NCI-H2107 treated with DMSO at 0.1 percent for 48 hours (cell line): Measurements from ENCODE around the gene FFAR1.

Source experiments
- DNase-seq: peaks from one replicate; lab custom pipeline; 2025; ENCODE audit not compliant: unreplicated experiment; lab: John Stamatoyannopoulos, UW

The FFAR1 gene

DNA sequence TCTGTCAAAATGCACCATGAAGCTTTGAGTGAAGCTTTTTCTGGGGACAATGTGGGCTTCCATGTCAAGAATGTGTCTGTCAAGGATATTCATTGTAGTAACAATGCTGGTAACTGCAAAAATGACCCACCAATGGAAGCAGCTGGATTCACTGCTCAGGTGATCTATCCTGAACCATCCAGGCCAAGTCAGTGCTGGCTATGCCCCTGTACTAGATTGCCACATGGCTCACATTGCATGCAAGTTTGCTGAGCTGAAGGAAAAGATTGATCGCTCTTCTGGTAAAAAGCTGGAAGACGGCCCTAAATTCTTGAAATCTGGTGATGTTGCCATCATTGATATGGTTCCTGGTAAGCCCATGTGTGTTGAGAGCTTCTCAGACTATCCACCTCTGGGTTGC lies 35.8 kb downstream of the FFAR1 start:
- no peak for DNase-seq

- DNase-seq, result no peak
These were observed 40.8 kb downstream of the FFAR1 start for GRCh38 chr19:35388277-35389054.

GRCh38 chr19:35389192-35389861 lies 41.6 kb downstream of the FFAR1 start:
- DNase-seq, result no peak

- DNase-seq, result no peak
These were observed 45.3 kb downstream of the FFAR1 start for GRCh38 chr19:35392742-35393715.

DNA sequence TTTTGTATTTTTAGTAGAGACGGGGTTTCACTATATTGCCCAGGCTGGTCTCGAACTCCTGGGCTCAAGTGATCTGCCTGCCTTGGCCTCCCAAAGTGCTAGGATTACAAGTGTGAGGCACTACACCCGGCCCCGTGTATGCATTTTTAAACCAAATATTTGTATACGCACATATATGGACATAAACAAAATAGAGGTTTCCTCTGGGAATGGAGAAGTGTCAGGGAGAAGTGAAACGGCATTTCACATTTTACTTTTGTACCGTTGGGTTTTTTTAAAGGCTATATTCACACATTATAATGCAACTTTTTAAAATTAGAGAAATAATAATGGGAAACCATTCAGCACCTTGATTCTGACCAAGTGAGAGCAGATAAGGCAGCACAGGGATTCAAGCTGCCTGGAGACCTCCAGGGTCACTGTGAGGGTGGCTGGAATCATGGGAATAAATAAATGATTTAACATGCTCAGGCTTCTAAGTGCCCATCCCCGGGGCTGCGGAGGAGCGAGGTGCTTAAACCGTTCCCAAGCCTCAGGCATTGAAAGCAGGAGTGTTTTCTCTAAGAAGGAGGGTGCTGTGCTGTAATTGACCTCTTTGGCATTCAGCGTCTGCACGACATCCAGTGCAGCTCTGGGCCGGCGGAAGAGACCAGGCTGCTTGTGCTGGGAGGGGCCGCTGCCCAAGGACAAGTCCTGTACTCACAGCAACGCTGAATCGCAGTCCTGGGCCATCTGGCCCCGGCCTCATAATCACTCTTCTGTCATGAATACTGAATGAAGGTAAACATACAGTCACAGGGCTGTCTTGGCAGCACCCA lies 47.9 kb downstream of the FFAR1 start:
- no peak for DNase-seq

- DNase-seq, result no peak
These were observed 48.7 kb downstream of the FFAR1 start for GRCh38 chr19:35396240-35396885.

DNA sequence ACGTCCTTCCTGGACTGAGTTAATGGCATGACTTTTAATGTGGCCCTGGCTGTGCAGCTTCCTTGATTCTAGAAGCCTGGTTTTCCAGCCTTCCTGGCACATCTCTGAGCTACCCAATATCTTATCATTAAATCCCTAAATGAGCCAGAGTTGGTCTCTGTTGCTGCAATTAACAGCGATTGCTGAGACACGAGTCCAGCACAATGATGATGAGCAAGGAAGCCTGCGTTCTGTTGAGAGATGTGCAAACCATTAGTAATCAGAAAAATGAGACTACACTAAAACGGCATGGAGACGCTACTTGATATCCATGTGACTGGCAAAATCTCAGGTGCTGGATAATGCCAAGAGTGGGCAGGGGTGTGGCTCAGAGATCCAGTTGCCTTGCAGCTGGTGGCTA lies 49.4 kb downstream of the FFAR1 start:
- no peak for DNase-seq
